Measurements from ENCODE around the gene GIPC2.

The GIPC2 gene

DNA sequence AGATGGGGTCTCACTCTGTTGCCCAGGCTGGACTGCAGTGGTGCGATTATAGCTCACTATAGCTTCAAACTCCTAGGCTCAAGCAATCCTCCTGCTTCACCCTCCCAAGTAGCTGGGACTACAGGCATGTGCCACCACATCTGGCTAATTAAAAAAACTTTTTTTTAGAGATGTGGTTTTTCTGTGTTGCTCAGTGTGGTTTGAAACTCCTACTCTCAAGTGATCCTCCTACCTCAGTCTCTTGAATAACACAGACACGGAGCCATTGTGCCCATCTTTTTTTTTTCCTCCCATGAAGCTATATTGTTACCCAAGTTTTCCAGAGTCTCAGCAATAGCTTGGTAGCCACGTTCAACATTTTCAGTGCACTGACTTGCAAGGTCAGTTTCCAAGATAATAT lies 2.7 kb downstream of the GIPC2 start:
- no peak overlapping the region for H3K27ac ChIP-seq (ENCODE audit: low read depth in 2 of 2, low read length in 2 of 2)

DNA sequence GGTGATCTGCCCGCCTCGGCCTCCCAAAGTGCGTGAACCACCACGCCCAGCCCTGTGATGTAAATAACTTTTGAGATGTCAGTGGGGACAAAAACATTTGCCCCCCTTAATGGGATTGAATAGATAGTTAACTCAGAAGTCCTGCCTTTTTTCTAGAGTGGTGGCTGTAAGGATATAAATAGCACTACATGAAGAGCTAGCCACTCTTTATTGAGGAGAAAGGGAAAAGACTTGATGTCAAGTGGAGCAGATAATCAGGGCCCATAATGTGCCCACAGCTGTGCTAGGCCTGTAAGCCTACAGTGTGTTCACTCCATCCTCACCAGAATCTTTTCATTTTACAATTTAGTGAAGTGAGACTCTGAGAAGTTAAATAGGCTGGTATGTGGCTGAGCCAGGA lies 3.6 kb downstream of the GIPC2 start:
- no peak overlapping the region for H3K9ac ChIP-seq (ENCODE audit: low read depth in 1 of 2, low read length in 2 of 2)
- H3K36me3 ChIP-seq (ENCODE audit: control insufficient read depth in 2 of 2, insufficient read depth in 2 of 2, low read length in 2 of 2) = no peaks in the 10 kb centered on the region
- peaks cover 0 to 4% of the 10 kb centered on the region in 2 donors for H3K27me3 ChIP-seq (ENCODE audit: control insufficient read depth in 2 of 2, insufficient read depth in 2 of 2, low read length in 2 of 2)
- no peak overlapping the region for H3K27ac ChIP-seq (ENCODE audit: low read depth in 2 of 2, low read length in 2 of 2)
- H3K9me3 ChIP-seq (ENCODE audit: control insufficient read depth in 2 of 2, low read length in 2 of 2) = no peaks in the 10 kb centered on the region
- peaks cover 3 to 11% of the 10 kb centered on the region in 2 donors for H3K4me1 ChIP-seq (ENCODE audit: control insufficient read depth in 2 of 2, insufficient read depth in 2 of 2, low read length in 2 of 2)
- no peak overlapping the region for H3K4me3 ChIP-seq (ENCODE audit: low read length in 2 of 2)

More for the DNA sequence above, 2.7 kb downstream of the GIPC2 start:
- H3K4me1 ChIP-seq (ENCODE audit: control insufficient read depth in 2 of 2, insufficient read depth in 2 of 2, low read length in 2 of 2) = peaks cover 3 to 11% of the 10 kb centered on the region in 2 donors
- H3K27me3 ChIP-seq (ENCODE audit: control insufficient read depth in 2 of 2, insufficient read depth in 2 of 2, low read length in 2 of 2) = peaks cover 0 to 4% of the 10 kb centered on the region in 2 donors
- no peaks in the 10 kb centered on the region for H3K36me3 ChIP-seq (ENCODE audit: control insufficient read depth in 2 of 2, insufficient read depth in 2 of 2, low read length in 2 of 2)
- no peak overlapping the region for H3K4me3 ChIP-seq (ENCODE audit: low read length in 2 of 2)
- H3K9me3 ChIP-seq (ENCODE audit: control insufficient read depth in 2 of 2, low read length in 2 of 2) = no peaks in the 10 kb centered on the region
- H3K9ac ChIP-seq (ENCODE audit: low read depth in 1 of 2, low read length in 2 of 2) = no peak overlapping the region

DNA sequence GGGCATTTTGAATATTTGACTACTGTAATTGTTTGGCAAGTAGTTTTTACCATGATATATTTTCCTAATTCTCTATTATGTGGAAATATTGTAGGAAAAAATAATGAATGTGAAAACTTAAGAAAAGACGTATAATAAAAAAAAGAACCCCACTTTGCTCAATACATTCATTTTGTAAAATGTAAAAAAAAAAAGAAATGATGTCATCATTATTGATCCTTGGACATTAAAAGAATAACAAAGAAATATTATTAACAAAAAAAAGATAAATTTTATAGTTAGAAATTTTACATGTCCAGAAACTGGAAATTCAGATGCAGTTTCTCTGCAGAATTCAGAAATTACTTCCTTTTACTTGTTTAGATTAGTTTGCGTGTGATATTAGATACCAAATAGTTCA lies 5.2 kb downstream of the GIPC2 start:
- H3K9ac ChIP-seq (ENCODE audit: low read depth in 1 of 2, low read length in 2 of 2) = no peak overlapping the region
- no peak overlapping the region for H3K27ac ChIP-seq (ENCODE audit: low read depth in 2 of 2, low read length in 2 of 2)
- no peaks in the 10 kb centered on the region for H3K9me3 ChIP-seq (ENCODE audit: control insufficient read depth in 2 of 2, low read length in 2 of 2)
- peaks cover 0 to 4% of the 10 kb centered on the region in 2 donors for H3K27me3 ChIP-seq (ENCODE audit: control insufficient read depth in 2 of 2, insufficient read depth in 2 of 2, low read length in 2 of 2)
- no peaks in the 10 kb centered on the region for H3K36me3 ChIP-seq (ENCODE audit: control insufficient read depth in 2 of 2, insufficient read depth in 2 of 2, low read length in 2 of 2)
- H3K4me3 ChIP-seq (ENCODE audit: low read length in 2 of 2) = no peak overlapping the region
- H3K4me1 ChIP-seq (ENCODE audit: control insufficient read depth in 2 of 2, insufficient read depth in 2 of 2, low read length in 2 of 2) = peaks cover 0 to 5% of the 10 kb centered on the region in 2 donors

DNA sequence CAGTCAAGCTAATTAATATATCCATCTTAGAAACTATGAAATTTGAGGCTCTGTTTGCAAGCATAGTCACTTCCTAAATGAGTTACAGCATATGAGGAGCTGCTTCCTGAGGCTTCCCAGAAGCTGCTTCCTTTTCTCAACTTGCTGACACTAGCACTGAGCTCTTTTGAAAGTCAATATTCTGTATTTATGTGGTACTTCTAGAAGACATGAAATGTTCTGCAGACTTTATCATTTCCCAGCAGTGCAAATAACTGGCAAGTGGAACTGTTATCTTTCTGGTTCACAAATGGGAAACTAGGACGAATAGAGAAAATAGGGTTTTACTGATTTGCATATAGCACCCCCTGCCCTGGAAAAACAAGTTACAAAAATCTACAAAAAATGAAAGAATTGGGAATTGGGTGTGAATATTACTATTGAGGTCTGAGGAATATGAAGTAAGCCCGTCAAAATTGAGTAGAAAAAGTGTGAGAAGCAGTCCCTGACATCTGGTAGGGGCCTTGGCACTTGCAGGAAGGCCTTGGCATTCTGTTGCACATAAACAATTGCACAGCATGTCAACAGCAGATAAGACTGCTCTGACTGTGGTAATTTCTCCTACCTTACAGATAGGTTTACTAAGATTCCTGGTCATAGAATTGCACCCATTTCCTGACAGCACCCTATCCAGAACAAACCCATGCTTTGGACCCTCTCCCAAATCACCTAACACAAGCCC lies 7.1 kb downstream of the GIPC2 start:
- Histone ChIP-seq H3K4me3 (ENCODE audit: low read length in 2 of 2) (no peak overlapping the region), H3K9ac (ENCODE audit: low read depth in 1 of 2, low read length in 2 of 2) (no peak overlapping the region), H3K36me3 (ENCODE audit: control insufficient read depth in 2 of 2, insufficient read depth in 2 of 2, low read length in 2 of 2) (no peaks in the 10 kb centered on the region), H3K27ac (ENCODE audit: low read depth in 2 of 2, low read length in 2 of 2) (no peak overlapping the region), H3K4me1 (ENCODE audit: control insufficient read depth in 2 of 2, insufficient read depth in 2 of 2, low read length in 2 of 2) (no peaks in the 10 kb centered on the region), H3K27me3 (ENCODE audit: control insufficient read depth in 2 of 2, insufficient read depth in 2 of 2, low read length in 2 of 2) (no peaks in the 10 kb centered on the region), H3K9me3 (ENCODE audit: control insufficient read depth in 2 of 2, low read length in 2 of 2) (no peaks in the 10 kb centered on the region)

DNA sequence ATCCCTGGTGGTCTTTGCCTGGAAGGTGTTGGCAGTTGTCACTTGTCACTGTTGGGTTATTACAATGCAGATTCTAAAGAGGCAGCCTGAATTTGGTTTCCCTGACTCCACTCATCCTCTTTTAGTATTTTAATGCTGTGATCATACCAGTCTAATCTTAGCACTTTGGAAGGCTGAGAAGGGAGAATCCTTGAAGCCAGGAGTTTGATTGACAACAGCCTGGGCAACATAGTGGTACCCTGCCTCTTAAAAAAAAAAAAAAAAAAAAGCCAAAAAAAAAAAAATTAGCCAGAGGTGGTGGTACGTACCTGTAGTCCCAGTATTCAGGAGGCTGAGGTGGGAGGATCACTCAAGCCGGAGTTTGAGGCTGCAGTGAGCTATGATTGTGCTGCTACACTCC lies 7.7 kb downstream of the GIPC2 start:
- H3K4me3 ChIP-seq (ENCODE audit: low read length in 2 of 2) = no peak overlapping the region
- H3K4me1 ChIP-seq (ENCODE audit: control insufficient read depth in 2 of 2, insufficient read depth in 2 of 2, low read length in 2 of 2) = no peaks in the 10 kb centered on the region
- no peaks in the 10 kb centered on the region for H3K9me3 ChIP-seq (ENCODE audit: control insufficient read depth in 2 of 2, low read length in 2 of 2)
- H3K9ac ChIP-seq (ENCODE audit: low read depth in 1 of 2, low read length in 2 of 2) = no peak overlapping the region
- H3K27me3 ChIP-seq (ENCODE audit: control insufficient read depth in 2 of 2, insufficient read depth in 2 of 2, low read length in 2 of 2) = no peaks in the 10 kb centered on the region
- H3K27ac ChIP-seq (ENCODE audit: low read depth in 2 of 2, low read length in 2 of 2) = no peak overlapping the region
- H3K36me3 ChIP-seq (ENCODE audit: control insufficient read depth in 2 of 2, insufficient read depth in 2 of 2, low read length in 2 of 2) = no peaks in the 10 kb centered on the region

DNA sequence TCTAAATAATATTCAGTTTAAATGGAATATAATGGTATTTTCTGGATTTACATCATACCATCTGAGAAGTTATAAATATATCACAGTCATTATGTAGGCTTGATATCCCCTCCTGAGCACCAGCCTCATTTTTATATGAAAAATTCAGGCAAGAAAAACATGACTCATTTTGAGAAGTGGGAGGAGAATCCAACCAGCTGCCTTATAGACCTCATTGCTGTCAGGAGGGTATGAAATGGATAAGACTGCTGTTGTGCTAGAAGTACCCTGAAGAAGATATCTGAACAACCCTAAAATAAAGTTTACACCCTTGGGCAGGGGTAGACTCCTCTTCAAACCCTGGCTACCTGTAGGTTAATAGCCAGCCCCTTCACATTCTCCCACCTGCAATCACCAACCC lies 8.8 kb downstream of the GIPC2 start:
- H3K9me3 ChIP-seq (ENCODE audit: control insufficient read depth in 2 of 2, low read length in 2 of 2) = no peaks in the 10 kb centered on the region
- H3K4me1 ChIP-seq (ENCODE audit: control insufficient read depth in 2 of 2, insufficient read depth in 2 of 2, low read length in 2 of 2) = no peaks in the 10 kb centered on the region
- H3K27me3 ChIP-seq (ENCODE audit: control insufficient read depth in 2 of 2, insufficient read depth in 2 of 2, low read length in 2 of 2) = no peaks in the 10 kb centered on the region
- H3K36me3 ChIP-seq (ENCODE audit: control insufficient read depth in 2 of 2, insufficient read depth in 2 of 2, low read length in 2 of 2) = no peaks in the 10 kb centered on the region
- H3K27ac ChIP-seq (ENCODE audit: low read depth in 2 of 2, low read length in 2 of 2) = no peak overlapping the region
- H3K9ac ChIP-seq (ENCODE audit: low read depth in 1 of 2, low read length in 2 of 2) = no peak overlapping the region
- H3K4me3 ChIP-seq (ENCODE audit: low read length in 2 of 2) = no peak overlapping the region

DNA sequence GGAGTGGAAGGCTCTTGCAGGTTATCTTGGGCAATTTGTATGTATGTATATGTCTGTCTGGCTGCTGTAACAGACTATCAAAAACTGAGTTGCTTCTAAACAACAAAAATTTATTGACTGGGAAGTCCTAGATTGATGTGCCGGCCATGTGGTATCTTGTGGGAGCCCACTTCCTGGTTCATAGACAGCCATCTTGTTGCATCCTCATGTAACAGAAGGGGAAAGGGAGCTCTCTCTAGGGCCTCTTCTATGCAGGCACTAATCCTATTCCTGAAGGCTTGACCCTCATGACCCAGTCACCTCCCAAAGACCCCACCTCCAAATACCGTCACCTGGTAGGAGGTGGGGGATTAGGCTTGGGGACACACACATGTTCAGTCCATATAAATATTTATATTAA lies 9.2 kb downstream of the GIPC2 start:
- H3K9ac ChIP-seq (ENCODE audit: low read depth in 1 of 2, low read length in 2 of 2) = no peak overlapping the region
- no peaks in the 10 kb centered on the region for H3K36me3 ChIP-seq (ENCODE audit: control insufficient read depth in 2 of 2, insufficient read depth in 2 of 2, low read length in 2 of 2)
- H3K27me3 ChIP-seq (ENCODE audit: control insufficient read depth in 2 of 2, insufficient read depth in 2 of 2, low read length in 2 of 2) = no peaks in the 10 kb centered on the region
- no peaks in the 10 kb centered on the region for H3K4me1 ChIP-seq (ENCODE audit: control insufficient read depth in 2 of 2, insufficient read depth in 2 of 2, low read length in 2 of 2)
- H3K27ac ChIP-seq (ENCODE audit: low read depth in 2 of 2, low read length in 2 of 2) = no peak overlapping the region
- H3K4me3 ChIP-seq (ENCODE audit: low read length in 2 of 2) = no peak overlapping the region
- H3K9me3 ChIP-seq (ENCODE audit: control insufficient read depth in 2 of 2, low read length in 2 of 2) = no peaks in the 10 kb centered on the region

DNA sequence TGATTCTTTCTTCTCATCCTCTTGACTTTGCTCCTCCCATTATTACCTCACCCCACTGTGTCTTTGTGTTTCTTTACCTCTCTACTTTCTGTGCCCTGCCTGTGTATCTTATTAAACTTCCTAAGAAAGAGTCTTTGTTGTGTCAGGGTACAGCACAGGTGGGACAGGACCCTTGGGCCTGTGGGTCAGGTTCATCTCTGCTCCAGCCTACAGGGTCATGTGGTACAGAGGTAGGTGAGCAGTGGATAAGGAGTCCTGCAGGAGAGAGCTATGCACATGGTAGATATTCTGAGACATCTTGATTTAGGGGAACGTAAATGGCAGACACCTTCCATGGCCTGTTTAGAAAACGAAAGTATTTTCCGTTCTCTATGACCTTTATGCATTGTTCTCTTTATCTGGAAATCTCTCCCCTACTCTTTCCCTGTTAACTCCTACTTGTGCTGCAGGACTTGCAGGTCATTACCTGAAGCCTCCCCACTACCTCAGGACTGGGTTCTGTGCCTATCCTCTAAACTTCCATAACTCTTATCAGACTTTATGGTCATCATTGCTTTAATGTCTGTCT lies 9.9 kb downstream of the GIPC2 start:
- Histone ChIP-seq H3K9ac (ENCODE audit: low read depth in 1 of 2, low read length in 2 of 2) (peak overlapping the region in 1 of 2 donors; percentile 9), H3K27ac (ENCODE audit: low read depth in 2 of 2, low read length in 2 of 2) (peak overlapping the region; percentile 35 to 64), H3K9me3 (ENCODE audit: control insufficient read depth in 2 of 2, low read length in 2 of 2) (no peaks in the 10 kb centered on the region), H3K4me3 (ENCODE audit: low read length in 2 of 2) (peak overlapping the region; percentile 49 to 62), H3K36me3 (ENCODE audit: control insufficient read depth in 2 of 2, insufficient read depth in 2 of 2, low read length in 2 of 2) (no peaks in the 10 kb centered on the region), H3K27me3 (ENCODE audit: control insufficient read depth in 2 of 2, insufficient read depth in 2 of 2, low read length in 2 of 2) (no peaks in the 10 kb centered on the region), H3K4me1 (ENCODE audit: control insufficient read depth in 2 of 2, insufficient read depth in 2 of 2, low read length in 2 of 2) (no peaks in the 10 kb centered on the region)

DNA sequence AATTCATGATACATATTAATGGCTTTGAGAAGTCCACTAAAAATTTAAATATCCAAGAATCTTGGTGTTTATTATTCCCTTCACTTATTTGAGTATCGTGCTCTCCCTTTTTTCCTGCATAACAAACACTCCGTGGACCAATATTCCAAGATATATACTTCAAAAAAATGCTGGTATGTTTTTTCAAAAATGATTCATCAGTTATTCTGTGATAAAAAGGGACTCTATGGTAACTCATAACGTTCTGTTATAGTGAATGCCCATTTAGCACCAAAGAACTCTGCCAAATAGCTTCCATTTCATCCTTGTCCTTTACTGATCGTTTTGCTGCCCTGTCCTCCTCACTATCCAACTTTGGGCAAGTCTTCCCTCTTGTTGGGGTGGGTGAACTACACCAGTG lies 12.9 kb downstream of the GIPC2 start:
- Histone ChIP-seq H3K27ac (ENCODE audit: low read depth in 2 of 2, low read length in 2 of 2) (no peak overlapping the region), H3K9me3 (ENCODE audit: control insufficient read depth in 2 of 2, low read length in 2 of 2) (no peaks in the 10 kb centered on the region), H3K4me3 (ENCODE audit: low read length in 2 of 2) (no peak overlapping the region), H3K9ac (ENCODE audit: low read depth in 1 of 2, low read length in 2 of 2) (no peak overlapping the region), H3K27me3 (ENCODE audit: control insufficient read depth in 2 of 2, insufficient read depth in 2 of 2, low read length in 2 of 2) (no peaks in the 10 kb centered on the region), H3K4me1 (ENCODE audit: control insufficient read depth in 2 of 2, insufficient read depth in 2 of 2, low read length in 2 of 2) (no peaks in the 10 kb centered on the region), H3K36me3 (ENCODE audit: control insufficient read depth in 2 of 2, insufficient read depth in 2 of 2, low read length in 2 of 2) (no peaks in the 10 kb centered on the region)

DNA sequence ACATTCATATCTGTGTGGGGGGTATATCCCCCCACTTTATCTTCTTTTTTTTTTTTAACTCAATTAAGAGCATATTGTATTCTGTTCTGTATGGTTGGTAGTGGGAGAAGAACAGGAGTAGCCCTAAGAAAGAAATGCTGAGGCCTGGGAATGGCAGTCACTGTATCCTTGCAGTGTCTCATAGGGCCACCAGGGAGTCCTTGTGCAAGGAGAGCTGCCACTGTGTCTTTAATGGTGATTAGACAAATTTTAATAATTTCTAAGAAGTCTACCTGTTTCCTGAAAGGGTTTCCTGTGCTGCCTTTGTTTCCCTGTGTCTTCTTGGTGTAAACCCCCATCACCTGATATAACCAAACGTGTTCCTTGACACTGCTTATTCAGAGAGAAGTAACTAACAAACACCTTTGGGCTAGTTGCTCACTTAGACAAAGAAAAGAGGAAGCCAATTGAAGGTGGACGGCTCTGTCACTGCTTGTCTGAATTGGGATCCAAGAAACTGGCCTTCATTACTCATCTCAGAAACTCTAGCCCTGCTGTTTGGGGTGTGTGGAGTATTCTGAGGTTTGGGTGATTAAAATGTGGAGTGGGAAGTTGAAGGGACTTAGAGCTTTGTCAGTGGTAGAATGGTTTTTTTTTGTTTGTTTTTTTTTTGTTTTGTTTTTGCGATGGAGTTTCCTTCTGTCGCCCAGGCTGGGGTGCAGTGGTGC lies 15.2 kb downstream of the GIPC2 start:
- H3K36me3 ChIP-seq (ENCODE audit: control insufficient read depth in 2 of 2, insufficient read depth in 2 of 2, low read length in 2 of 2) = no peaks in the 10 kb centered on the region
- H3K27ac ChIP-seq (ENCODE audit: low read depth in 2 of 2, low read length in 2 of 2) = no peak overlapping the region
- H3K9me3 ChIP-seq (ENCODE audit: control insufficient read depth in 2 of 2, low read length in 2 of 2) = no peaks in the 10 kb centered on the region
- no peak overlapping the region for H3K4me3 ChIP-seq (ENCODE audit: low read length in 2 of 2)
- H3K4me1 ChIP-seq (ENCODE audit: control insufficient read depth in 2 of 2, insufficient read depth in 2 of 2, low read length in 2 of 2) = no peaks in the 10 kb centered on the region
- H3K27me3 ChIP-seq (ENCODE audit: control insufficient read depth in 2 of 2, insufficient read depth in 2 of 2, low read length in 2 of 2) = no peaks in the 10 kb centered on the region
- no peak overlapping the region for H3K9ac ChIP-seq (ENCODE audit: low read depth in 1 of 2, low read length in 2 of 2)
